Panc1 (cell line): ENCODE data around the gene ANO8. TPM values are rescaled to one million over a fixed set of nuclear protein-coding genes. Genes with fewer than 3 reads are reported as not detected.

ENCODE experiments used
- ATAC-seq: fragments of 200-7000 bp; cut with Tn5 transposase; 2 replicates; pipeline ENCODE4 v1.9.1; 2020; ENCODE audit warnings: mild to moderate bottlenecking, moderate library complexity
- BruUV-seq: library from RNA; stranded (reverse); fragments of 400-500 nt; replicated peaks from 2 replicates; lab custom pipeline; 2021; lab: Mats Ljungman, UMichigan
- CTCF ChIA-PET: fragments of 300-600 bp; sonication (Branson Sonifier 250); formaldehyde crosslinking; loops from one replicate; lab custom pipeline; 2022; ENCODE audit warnings: antibody characterized with exemption; lab: Charles Lee
- POLR2A ChIA-PET: fragments of 300-600 bp; sonication (Branson Sonifier 250); formaldehyde crosslinking; loops from one replicate; lab custom pipeline; 2022; ENCODE audit warnings: antibody characterized with exemption; lab: Charles Lee
- DNase-seq: peaks from one replicate; pipeline ENCODE4 v3.0.0-alpha.2; 2010; ENCODE audit warnings: low read depth, low spot score
- H3K27ac ChIP-seq: 2 replicates; pipeline ENCODE4 v1.5.1; 2011; ENCODE audit warnings: mild to moderate bottlenecking, low read length, inconsistent platforms
- H3K27me3 ChIP-seq: fragments of 200-500 bp; sonication (Bioruptor generic); 2 replicates; pipeline ENCODE4 v1.6.0; 2014; ENCODE audit warnings: low read length, inconsistent platforms; ENCODE audit not compliant: control insufficient read depth, insufficient read depth
- H3K36me3 ChIP-seq: fragments of 200-500 bp; sonication (Bioruptor generic); 2 replicates; pipeline ENCODE4 v1.5.1; 2014; ENCODE audit warnings: inconsistent platforms, mild to moderate bottlenecking, low read length, moderate library complexity; ENCODE audit not compliant: control insufficient read depth, insufficient read depth
- H3K4me1 ChIP-seq: 2 replicates; pipeline ENCODE4 v1.5.1; 2011; ENCODE audit warnings: inconsistent platforms, mild to moderate bottlenecking, low read length, moderate library complexity; ENCODE audit not compliant: control insufficient read depth, insufficient read depth
- H3K4me3 ChIP-seq, 2 experiments: 2 replicates each; pipeline ENCODE4 v1.5.1; 2011 to 2012; ENCODE audit warnings: low read depth in 2 of 2, low read length in 2 of 2, mild to moderate bottlenecking in 2 of 2, inconsistent platforms in 1 of 2, moderate library complexity in 1 of 2
- H3K9me3 ChIP-seq: fragments of 200-500 bp; sonication (Bioruptor generic); 2 replicates; pipeline ENCODE4 v1.5.1; 2014; ENCODE audit warnings: low read depth, mild to moderate bottlenecking, inconsistent platforms, low read length, moderate library complexity; ENCODE audit not compliant: control insufficient read depth, insufficient read depth
- CTCF ChIP-seq: fragments of 450-650 bp; IDR thresholded peaks from 2 replicates; pipeline ENCODE4 v1.5.1; 2017; ENCODE audit warnings: mild to moderate bottlenecking
- POLR2AphosphoS5 ChIP-seq: IDR thresholded peaks from 2 replicates; pipeline ENCODE4 v1.6.1; 2012; ENCODE audit warnings: mild to moderate bottlenecking, low read depth, low read length, moderate library complexity
- SIN3A ChIP-seq: IDR thresholded peaks from 2 replicates; pipeline ENCODE4 v1.6.1; 2012; ENCODE audit warnings: low read depth, mild to moderate bottlenecking, low read length, moderate library complexity, borderline replicate concordance; ENCODE audit not compliant: insufficient read depth
- TCF7L2 ChIP-seq: IDR thresholded peaks from 2 replicates; pipeline ENCODE4 v1.6.1; 2011; ENCODE audit warnings: mild to moderate bottlenecking, low read depth, low read length, inconsistent platforms
- in situ Hi-C: cut with HindIII; loops from 2 replicates; pipeline ENCODE4 v1.10.0; 2016; ENCODE audit warnings: low sequenced_read_pairs, low pct_unique_long_range_greater_than_20kb
- intact Hi-C: fragments of 100-400 bp; cut with micrococcal nuclease; formaldehyde crosslinking; loops from one replicate; pipeline ENCODE4 v1.10.0; 2022; ENCODE audit not compliant: unreplicated experiment
- total RNA-seq: library from RNA; stranded (reverse); gene quantifications from one replicate; pipeline ENCODE4 v1.2.1, GENCODE V29; 2021; ENCODE audit not compliant: unreplicated experiment
- TF ChIP-seq, protein P1 (sequence below), 2 experiments: IDR thresholded peaks; 2 replicates each; pipeline ENCODE4 v1.6.1; 2011 to 2012; ENCODE audit warnings: low read depth in 2 of 2, control low read depth in 1 of 2, low read length in 1 of 2, mild to moderate bottlenecking in 1 of 2, moderate library complexity in 1 of 2; ENCODE audit not compliant: insufficient read depth in 1 of 2

The ANO8 gene
- total RNA-seq, 1 experiment from 2014 or later: 13.5 TPM

DNA sequence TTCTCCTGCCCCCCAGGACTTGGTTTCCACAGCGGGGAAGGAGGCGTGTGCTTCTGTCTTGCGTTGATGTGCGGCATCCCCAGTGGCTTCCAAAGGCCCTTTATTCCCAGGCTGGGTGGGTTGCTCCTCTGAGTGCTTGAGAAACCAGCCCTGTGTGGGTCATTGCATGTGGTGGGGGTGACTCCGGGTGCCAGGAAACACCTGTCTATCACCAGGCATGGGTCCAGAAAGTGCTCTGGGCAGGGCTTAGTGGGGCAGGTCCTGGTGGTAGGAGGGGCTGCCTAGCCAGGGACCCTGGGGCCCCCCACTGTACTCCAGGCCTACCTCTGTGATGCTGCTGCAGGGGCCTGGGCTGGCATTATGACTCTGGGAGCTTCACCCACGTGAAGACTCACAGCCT, 15.7 kb downstream of the ANO8 start:
- DNase-seq (no peak), ATAC-seq (no peak)
- no peaks in the 10 kb centered on the region; the same call in 1 of the 2 replicates for H3K36me3 ChIP-seq
- no peak overlapping the region for H3K4me3 ChIP-seq
- intact Hi-C loops (no loop called here), in situ Hi-C loops (no loop called here)
- CTCF ChIA-PET: no interaction called here
- H3K4me1 ChIP-seq: no peaks in the 10 kb centered on the region
- TF ChIP-seq SIN3A (no peak), CTCF (no peak), POLR2AphosphoS5 (no peak), TCF7L2 (no peak)
- TF ChIP-seq, protein P1, sequence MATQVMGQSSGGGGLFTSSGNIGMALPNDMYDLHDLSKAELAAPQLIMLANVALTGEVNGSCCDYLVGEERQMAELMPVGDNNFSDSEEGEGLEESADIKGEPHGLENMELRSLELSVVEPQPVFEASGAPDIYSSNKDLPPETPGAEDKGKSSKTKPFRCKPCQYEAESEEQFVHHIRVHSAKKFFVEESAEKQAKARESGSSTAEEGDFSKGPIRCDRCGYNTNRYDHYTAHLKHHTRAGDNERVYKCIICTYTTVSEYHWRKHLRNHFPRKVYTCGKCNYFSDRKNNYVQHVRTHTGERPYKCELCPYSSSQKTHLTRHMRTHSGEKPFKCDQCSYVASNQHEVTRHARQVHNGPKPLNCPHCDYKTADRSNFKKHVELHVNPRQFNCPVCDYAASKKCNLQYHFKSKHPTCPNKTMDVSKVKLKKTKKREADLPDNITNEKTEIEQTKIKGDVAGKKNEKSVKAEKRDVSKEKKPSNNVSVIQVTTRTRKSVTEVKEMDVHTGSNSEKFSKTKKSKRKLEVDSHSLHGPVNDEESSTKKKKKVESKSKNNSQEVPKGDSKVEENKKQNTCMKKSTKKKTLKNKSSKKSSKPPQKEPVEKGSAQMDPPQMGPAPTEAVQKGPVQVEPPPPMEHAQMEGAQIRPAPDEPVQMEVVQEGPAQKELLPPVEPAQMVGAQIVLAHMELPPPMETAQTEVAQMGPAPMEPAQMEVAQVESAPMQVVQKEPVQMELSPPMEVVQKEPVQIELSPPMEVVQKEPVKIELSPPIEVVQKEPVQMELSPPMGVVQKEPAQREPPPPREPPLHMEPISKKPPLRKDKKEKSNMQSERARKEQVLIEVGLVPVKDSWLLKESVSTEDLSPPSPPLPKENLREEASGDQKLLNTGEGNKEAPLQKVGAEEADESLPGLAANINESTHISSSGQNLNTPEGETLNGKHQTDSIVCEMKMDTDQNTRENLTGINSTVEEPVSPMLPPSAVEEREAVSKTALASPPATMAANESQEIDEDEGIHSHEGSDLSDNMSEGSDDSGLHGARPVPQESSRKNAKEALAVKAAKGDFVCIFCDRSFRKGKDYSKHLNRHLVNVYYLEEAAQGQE (IDR thresholded peaks at IDR 0.05; ENCODE audit: insufficient read depth in 1 of 2, low read depth in 2 of 2, low read length in 1 of 2): no peak
- POLR2A ChIA-PET: no interaction called here
- H3K27me3 ChIP-seq: no peaks in the 10 kb centered on the region
- H3K27ac ChIP-seq: no peak overlapping the region
- BruUV-seq: no TSS peak
- H3K9me3 ChIP-seq: no peaks in the 10 kb centered on the region

DNA sequence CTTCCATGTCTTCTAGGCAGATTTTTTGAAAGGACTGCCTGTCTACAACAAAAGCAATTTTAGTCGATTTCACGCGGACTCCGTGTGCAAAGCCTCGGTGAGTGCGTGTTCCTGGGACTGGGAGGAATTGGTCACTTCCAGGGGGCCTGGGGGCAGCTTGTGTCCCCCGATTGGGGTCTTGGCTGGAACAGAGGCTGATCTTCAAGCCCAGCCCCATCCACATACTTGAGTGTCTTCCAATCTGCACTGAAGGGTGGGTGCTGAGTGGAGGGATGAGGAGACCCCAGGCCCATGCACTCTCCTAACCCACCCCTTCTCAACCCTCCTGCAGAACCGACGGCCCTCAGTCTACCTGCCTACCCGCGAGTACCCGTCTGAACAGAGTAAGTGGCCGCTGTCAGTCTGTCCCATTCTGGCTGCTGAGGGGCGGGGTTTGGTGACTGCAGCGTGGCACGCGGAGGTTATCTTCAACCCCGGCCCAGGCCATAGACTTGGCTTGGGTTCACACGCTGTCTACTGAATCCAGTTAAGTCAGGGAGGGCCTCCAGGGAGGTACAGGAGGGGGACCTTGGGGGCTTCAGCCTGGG, 20.6 kb downstream of the ANO8 start:
- Histone ChIP-seq H3K27ac (no peak overlapping the region), H3K36me3 (peaks cover 7% of the 10 kb centered on the region), H3K27me3 (no peaks in the 10 kb centered on the region), H3K4me3 (no peak overlapping the region), H3K9me3 (no peaks in the 10 kb centered on the region), H3K4me1 (peaks cover 22% of the 10 kb centered on the region)
- no peak for DNase-seq
- POLR2A ChIA-PET: no interaction called here
- intact Hi-C loops: no loop called here
- TF ChIP-seq CTCF (no peak), TCF7L2 (no peak), SIN3A (no peak), POLR2AphosphoS5 (no peak)
- TF ChIP-seq, protein P1 (IDR thresholded peaks at IDR 0.05; ENCODE audit: insufficient read depth in 1 of 2, low read depth in 2 of 2, low read length in 1 of 2): no peak
- BruUV-seq: no TSS peak
- no peak for ATAC-seq
- CTCF ChIA-PET: no interaction called here
- in situ Hi-C loops: no loop called here
